ENCODE results near the gene SERPIND1.

DNA sequence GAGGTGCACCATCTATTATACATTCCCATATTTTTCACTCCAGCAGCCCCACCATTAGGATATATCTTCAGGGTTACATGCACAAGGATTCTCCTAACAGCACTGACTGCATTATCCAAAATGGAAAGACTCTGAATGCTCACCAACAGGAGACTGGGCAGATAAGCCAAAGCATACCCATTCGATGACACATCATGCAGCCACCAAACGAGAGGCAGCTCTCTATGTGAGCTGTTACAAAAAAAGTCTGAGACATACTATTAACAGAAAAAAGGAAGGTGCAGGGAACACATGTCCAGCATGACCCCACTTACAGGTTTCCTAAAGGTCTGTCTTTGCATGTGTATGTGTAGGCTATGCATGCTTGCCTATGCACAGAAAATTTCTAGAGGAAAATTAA lies 12.4 kb upstream of the SERPIND1 start:
- no peak for TF ChIP-seq CTCF (IDR thresholded peaks at IDR 0.05)
- no peak for TF ChIP-seq EP300 (IDR thresholded peaks at IDR 0.05)
- TF ChIP-seq POLR2A (IDR thresholded peaks at IDR 0.05): no peak
- no peak for TF ChIP-seq POLR2AphosphoS5 (IDR thresholded peaks at IDR 0.05)

Measured in upper lobe of left lung (tissue), 4 donors.